Measurements from ENCODE around the gene C13orf46. TPM values are rescaled to one million over a fixed set of nuclear protein-coding genes. Genes with fewer than 3 reads are reported as not detected.

The C13orf46 gene
- total RNA-seq, 1 experiment from 2014 or later = 0.33 TPM

DNA sequence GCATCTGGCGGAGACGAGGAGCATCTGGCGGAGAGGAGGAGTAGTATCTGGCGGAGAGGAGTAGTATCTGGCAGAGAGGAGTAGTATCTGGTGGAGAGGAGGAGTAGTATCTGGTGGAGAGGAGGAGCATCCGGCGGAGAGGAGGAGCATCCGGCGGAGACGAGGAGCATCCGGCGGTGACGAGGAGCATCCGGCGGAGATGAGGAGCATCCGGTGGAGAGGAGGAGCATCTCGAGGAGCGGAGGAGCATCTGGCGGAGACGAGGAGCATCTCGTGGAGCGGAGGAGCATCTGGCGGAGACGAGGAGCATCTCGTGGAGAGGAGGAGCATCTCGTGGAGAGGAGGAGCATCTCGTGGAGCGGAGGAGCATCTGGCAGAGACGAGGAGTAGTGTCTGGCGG, 18.6 kb downstream of the C13orf46 start:
- TF ChIP-seq, protein P1, sequence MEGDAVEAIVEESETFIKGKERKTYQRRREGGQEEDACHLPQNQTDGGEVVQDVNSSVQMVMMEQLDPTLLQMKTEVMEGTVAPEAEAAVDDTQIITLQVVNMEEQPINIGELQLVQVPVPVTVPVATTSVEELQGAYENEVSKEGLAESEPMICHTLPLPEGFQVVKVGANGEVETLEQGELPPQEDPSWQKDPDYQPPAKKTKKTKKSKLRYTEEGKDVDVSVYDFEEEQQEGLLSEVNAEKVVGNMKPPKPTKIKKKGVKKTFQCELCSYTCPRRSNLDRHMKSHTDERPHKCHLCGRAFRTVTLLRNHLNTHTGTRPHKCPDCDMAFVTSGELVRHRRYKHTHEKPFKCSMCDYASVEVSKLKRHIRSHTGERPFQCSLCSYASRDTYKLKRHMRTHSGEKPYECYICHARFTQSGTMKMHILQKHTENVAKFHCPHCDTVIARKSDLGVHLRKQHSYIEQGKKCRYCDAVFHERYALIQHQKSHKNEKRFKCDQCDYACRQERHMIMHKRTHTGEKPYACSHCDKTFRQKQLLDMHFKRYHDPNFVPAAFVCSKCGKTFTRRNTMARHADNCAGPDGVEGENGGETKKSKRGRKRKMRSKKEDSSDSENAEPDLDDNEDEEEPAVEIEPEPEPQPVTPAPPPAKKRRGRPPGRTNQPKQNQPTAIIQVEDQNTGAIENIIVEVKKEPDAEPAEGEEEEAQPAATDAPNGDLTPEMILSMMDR (IDR thresholded peaks at IDR 0.05; ENCODE audit: unreplicated experiment) = no peak
- peaks cover 5% of the 10 kb centered on the region for H3K36me3 Mint-ChIP-seq (ENCODE audit: insufficient read depth, unreplicated experiment)
- no peak overlapping the region for H3K27ac Mint-ChIP-seq (ENCODE audit: unreplicated experiment)
- H3K4me1 Mint-ChIP-seq (ENCODE audit: low read depth, unreplicated experiment) = no peaks in the 10 kb centered on the region
- intact Hi-C loops (cut with micrococcal nuclease; ENCODE audit: unreplicated experiment) = no loop called here
- H3K4me3 Mint-ChIP-seq (ENCODE audit: low read depth, unreplicated experiment) = no peak overlapping the region
- CTCF ChIA-PET = no interaction called here
- no peak for DNase-seq
- H3K9me3 Mint-ChIP-seq (ENCODE audit: low read depth, unreplicated experiment) = peaks cover 5% of the 10 kb centered on the region
- no TSS peak for BruUV-seq (replicated peaks)
- H3K27me3 Mint-ChIP-seq (ENCODE audit: unreplicated experiment) = no peaks in the 10 kb centered on the region

DNA sequence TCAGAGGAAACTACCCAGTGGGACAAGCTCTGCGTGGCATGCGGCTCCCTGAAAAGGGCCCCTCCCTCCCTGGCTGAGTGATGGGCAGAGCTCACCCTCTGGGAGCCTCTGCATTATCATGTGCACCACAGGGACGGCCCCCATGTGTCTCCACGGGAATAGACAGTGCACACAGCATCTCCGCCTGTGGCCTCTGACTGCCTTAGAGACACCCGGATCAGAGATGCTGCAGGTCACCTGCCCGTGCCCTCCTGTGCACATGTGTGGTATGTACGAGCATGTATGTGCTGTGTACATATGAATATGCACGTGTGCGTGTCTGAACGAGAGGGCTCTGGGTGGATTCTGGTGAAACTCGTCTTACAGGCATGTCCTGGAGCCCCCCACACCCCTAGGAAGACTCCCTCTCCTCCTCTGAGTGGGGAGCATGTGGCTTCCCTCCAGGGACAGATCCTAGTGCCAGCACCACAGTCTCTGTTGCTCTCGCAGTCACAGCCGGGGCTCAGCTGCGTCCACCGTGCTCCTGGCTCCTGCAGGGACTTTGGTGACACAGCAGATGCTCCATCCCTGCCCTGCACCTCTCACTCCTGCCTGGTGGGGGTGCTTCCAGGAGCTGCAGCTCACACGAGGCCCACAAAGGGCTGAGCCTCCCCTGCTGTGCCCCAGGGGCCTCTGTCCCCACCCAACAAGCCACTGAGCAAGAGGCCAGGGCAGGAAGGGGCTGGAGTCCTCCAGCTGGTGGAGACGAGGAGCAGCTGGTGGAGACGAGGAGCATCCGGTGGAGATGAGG, 19.6 kb downstream of the C13orf46 start:
- intact Hi-C loops (cut with micrococcal nuclease; ENCODE audit: unreplicated experiment) = loop anchor here (5.0 kb wide), 1 partner anchor 273 kb away; no protein-coding TSS in a partner anchor
- H3K27me3 Mint-ChIP-seq (ENCODE audit: unreplicated experiment) = no peaks in the 10 kb centered on the region
- no peaks in the 10 kb centered on the region for H3K4me1 Mint-ChIP-seq (ENCODE audit: low read depth, unreplicated experiment)
- peaks cover 5% of the 10 kb centered on the region for H3K9me3 Mint-ChIP-seq (ENCODE audit: low read depth, unreplicated experiment)
- H3K4me3 Mint-ChIP-seq (ENCODE audit: low read depth, unreplicated experiment) = no peak overlapping the region
- DNase-seq = no peak
- H3K36me3 Mint-ChIP-seq (ENCODE audit: insufficient read depth, unreplicated experiment) = peaks cover 5% of the 10 kb centered on the region
- no peak overlapping the region for H3K27ac Mint-ChIP-seq (ENCODE audit: unreplicated experiment)
- CTCF ChIA-PET = no interaction called here
- BruUV-seq (replicated peaks) = no TSS peak
- TF ChIP-seq, protein P1 (IDR thresholded peaks at IDR 0.05; ENCODE audit: unreplicated experiment) = no peak

DNA sequence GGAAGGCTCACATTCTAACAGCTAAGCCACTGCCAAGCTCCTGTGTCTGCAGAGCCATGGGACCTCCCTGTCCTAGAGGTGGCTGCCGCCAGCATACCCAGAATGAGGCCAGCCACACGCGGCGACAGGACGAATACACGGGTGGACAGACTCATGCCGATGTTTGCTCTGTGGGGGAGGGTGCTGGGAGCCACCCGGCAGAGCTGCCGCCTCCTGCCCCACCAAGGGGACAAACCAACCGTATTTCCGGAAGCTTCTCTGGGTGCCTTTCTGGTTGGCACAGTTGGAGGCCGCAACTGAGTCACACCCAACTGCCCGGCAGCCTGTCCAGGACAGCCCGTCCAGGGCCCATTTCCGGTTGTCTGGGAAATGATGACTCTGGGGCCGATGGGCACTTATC, 20.3 kb downstream of the C13orf46 start:
- intact Hi-C loops (cut with micrococcal nuclease; ENCODE audit: unreplicated experiment) = loop anchor here (5.0 kb wide), 1 partner anchor 274 kb away; no protein-coding TSS in a partner anchor
- Mint-ChIP-seq H3K9me3 (ENCODE audit: low read depth, unreplicated experiment) (peaks cover 5% of the 10 kb centered on the region), H3K27ac (ENCODE audit: unreplicated experiment) (no peak overlapping the region), H3K36me3 (ENCODE audit: insufficient read depth, unreplicated experiment) (peaks cover 5% of the 10 kb centered on the region), H3K27me3 (ENCODE audit: unreplicated experiment) (no peaks in the 10 kb centered on the region), H3K4me3 (ENCODE audit: low read depth, unreplicated experiment) (no peak overlapping the region), H3K4me1 (ENCODE audit: low read depth, unreplicated experiment) (no peaks in the 10 kb centered on the region)
- CTCF ChIA-PET = no interaction called here
- TF ChIP-seq, protein P1 (IDR thresholded peaks at IDR 0.05; ENCODE audit: unreplicated experiment) = no peak
- DNase-seq = no peak
- no TSS peak for BruUV-seq (replicated peaks)

DNA sequence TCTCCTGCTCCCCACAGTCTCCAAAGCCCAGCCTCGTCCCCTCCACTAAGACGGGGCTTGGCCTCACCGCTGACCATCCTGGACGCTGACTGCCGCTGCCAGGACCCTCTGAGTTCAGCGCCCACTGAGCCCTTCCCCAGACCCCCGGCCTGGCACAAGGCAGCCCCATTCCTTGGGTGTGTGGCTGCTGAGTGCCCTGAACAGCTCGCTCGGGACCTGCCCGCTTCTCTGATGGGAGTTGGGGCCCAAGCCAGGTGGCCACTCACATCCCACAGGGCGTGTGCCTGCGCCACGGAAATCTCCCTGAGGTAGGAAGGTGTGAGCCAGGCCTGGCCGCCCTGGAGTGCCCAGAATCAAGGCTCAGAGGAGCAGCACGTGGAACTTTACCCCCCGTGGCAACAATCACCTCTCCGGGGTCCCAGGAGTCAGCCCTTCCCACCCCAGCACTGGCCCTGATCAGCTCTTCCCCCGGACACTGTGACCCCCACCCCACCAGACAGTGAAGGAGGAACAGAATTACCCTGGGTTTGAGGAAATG, 20.8 kb downstream of the C13orf46 start:
- TF ChIP-seq, protein P1 (IDR thresholded peaks at IDR 0.05; ENCODE audit: unreplicated experiment) = no peak
- Mint-ChIP-seq H3K27ac (ENCODE audit: unreplicated experiment) (no peak overlapping the region), H3K4me1 (ENCODE audit: low read depth, unreplicated experiment) (no peaks in the 10 kb centered on the region), H3K4me3 (ENCODE audit: low read depth, unreplicated experiment) (no peak overlapping the region), H3K27me3 (ENCODE audit: unreplicated experiment) (no peaks in the 10 kb centered on the region), H3K9me3 (ENCODE audit: low read depth, unreplicated experiment) (peaks cover 5% of the 10 kb centered on the region), H3K36me3 (ENCODE audit: insufficient read depth, unreplicated experiment) (peaks cover 5% of the 10 kb centered on the region)
- CTCF ChIA-PET = no interaction called here
- intact Hi-C loops (cut with micrococcal nuclease; ENCODE audit: unreplicated experiment) = loop anchor here (5.0 kb wide), 1 partner anchor 274 kb away; no protein-coding TSS in a partner anchor
- no TSS peak for BruUV-seq (replicated peaks)
- DNase-seq = no peak
